ENCODE results near the gene PRDX2. TPM values are rescaled to one million over a fixed set of nuclear protein-coding genes. Genes with fewer than 3 reads are reported as not detected.

PRDX2 gene
- polyA plus RNA-seq, 1 experiment = 187 TPM

DNA sequence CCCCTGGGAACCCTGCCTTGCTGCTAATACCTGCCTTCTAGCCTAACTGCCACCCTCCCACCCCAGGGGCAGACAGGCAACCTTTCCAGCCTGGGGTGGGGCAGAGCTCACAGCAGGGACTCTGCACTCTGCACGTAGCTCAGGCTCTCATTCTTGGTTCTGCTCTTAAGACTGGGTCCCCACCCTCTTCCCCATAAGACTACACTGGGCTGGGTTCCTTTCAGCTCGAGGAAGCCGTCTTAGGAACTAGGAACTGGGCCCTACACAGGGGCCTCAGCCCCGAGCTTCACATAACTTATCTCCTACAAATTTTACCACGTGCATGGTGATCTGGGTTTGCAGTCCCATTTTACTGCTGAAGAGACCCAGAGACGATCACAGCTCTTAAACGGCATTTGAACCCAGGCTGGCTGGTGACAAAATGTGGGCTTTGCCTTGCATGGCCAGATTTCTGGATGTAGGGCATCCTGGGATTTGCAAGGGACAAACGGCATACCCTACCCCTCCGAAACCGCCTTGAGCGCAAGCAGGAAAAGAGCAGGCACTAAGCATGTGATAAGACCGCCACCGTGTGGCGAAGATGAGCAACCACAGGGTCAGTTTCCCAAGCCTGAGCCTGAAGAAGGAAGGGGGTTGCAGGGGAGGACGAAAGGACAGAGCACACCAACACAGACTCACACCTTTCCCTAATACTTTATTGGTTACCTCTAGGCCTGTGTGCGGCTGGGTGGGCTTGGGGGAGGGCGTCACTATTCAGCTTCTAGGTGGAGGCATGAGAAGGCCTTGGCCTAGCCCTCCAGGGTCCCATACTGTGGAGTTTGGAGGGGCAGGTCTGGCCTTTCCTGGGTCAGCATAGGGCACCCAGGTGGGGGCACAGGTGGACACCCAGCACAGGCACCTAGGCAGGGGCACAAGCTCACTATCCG is 5.2 kb downstream of the PRDX2 start:
- ChIA-PET POLR2A (interaction anchor here (1.4 to 2.4 kb wide), 4 partner anchors 10 to 36 kb away, joined by 4 to 16 read pairs (median 9); partner anchors contain the start of gene RNASEH2A), CTCF (interaction anchor here (0.6 to 12.2 kb wide), 23 partner anchors 8 to 232 kb away, joined by 3 to 410 read pairs (median 3); partner anchors contain the start of genes HOOK2 and RNASEH2A)
- Histone ChIP-seq H3K27me3 (ENCODE audit: control insufficient read depth, insufficient read depth, low read length) (no peaks in the 10 kb centered on the region), H3K9me3 (ENCODE audit: control insufficient read depth, insufficient read depth, low read length) (peaks cover 10% of the 10 kb centered on the region; the same call in 1 of the 2 replicates), H3K27ac (ENCODE audit: low read depth, low read length) (peak overlapping the region; percentile 39), H3K4me3 (ENCODE audit: low read depth, low read length) (no peak overlapping the region)
- no peak for DNase-seq (ENCODE audit: low read depth, low spot score)
- TF ChIP-seq, protein P1, sequence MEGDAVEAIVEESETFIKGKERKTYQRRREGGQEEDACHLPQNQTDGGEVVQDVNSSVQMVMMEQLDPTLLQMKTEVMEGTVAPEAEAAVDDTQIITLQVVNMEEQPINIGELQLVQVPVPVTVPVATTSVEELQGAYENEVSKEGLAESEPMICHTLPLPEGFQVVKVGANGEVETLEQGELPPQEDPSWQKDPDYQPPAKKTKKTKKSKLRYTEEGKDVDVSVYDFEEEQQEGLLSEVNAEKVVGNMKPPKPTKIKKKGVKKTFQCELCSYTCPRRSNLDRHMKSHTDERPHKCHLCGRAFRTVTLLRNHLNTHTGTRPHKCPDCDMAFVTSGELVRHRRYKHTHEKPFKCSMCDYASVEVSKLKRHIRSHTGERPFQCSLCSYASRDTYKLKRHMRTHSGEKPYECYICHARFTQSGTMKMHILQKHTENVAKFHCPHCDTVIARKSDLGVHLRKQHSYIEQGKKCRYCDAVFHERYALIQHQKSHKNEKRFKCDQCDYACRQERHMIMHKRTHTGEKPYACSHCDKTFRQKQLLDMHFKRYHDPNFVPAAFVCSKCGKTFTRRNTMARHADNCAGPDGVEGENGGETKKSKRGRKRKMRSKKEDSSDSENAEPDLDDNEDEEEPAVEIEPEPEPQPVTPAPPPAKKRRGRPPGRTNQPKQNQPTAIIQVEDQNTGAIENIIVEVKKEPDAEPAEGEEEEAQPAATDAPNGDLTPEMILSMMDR (IDR thresholded peaks at IDR 0.05; ENCODE audit: low read depth, low read length) = peak; percentile 96

DNA sequence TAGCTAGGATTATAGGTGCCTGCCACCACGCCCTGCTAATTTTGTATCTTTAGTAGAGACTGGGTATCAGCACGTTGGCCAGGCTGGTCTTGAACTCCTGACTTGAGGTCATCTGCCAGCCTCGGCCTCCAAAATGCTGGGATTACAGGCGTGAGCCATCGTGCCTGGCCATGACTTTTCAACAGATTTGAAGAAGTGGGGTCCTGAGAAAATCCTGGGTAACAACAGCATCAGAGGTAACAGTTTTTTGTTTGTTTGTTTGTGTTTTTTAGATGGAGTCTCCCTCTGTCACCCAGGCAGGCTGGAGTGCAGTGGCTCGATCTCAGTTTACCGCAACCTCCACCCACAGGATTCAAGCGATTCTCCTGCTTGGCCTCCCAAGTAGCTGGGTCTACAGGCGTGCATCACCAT is 6.6 kb downstream of the PRDX2 start:
- ChIA-PET CTCF (interaction anchor here (0.6 to 12.2 kb wide), 6 partner anchors 19 to 806 kb away, joined by 6 to 410 read pairs (median 32); partner anchors contain the start of gene HOOK2), POLR2A (interaction anchor here (0.6 to 4.1 kb wide), 6 partner anchors 11 to 72 kb away, joined by 3 to 25 read pairs (median 9); partner anchors contain the start of genes RNASEH2A and TNPO2)
- TF ChIP-seq, protein P1 (IDR thresholded peaks at IDR 0.05; ENCODE audit: low read depth, low read length) = no peak
- no peak overlapping the region for H3K4me3 ChIP-seq (ENCODE audit: low read depth, low read length)
- H3K27ac ChIP-seq (ENCODE audit: low read depth, low read length) = no peak overlapping the region
- DNase-seq (ENCODE audit: low read depth, low spot score) = no peak
- H3K27me3 ChIP-seq (ENCODE audit: control insufficient read depth, insufficient read depth, low read length) = no peaks in the 10 kb centered on the region
- peaks cover 10% of the 10 kb centered on the region; the same call in 1 of the 2 replicates for H3K9me3 ChIP-seq (ENCODE audit: control insufficient read depth, insufficient read depth, low read length)

DNA sequence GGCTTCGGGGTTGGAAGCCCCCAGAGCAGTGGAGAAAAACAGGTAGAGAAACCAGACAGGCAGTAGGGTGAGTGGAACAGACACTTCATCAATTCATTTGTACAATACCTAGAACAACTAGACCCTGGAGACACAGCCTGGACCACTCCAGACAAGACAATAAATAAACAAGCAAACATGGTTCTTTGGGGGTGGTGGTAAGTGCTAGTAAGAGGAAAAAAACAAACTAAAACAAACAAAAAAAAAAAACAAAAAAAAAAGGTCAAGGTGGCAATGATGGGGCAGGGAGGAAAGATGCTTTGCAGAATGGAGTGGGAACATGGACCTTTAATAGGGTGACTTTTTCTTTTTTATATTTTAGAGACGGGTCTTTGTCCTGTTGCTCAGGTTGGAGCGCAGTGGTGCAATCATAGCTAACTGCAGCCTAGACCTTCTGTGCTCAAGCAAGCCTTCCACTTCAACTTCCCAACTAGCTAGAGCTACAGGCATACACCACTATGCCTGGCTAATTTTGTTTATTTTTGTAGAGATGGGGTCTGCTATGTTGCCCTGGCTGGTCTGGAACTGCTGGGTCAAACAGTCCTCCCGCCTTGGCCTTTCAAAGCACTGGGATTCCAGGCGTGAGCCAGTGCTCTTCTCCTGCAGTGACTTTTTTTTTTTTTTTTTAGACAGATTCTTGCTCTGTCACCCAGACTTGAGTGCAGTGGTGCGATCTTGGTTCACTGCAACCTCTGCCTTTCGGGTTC is 7.2 kb downstream of the PRDX2 start:
- ChIA-PET POLR2A (interaction anchor here (0.6 to 4.5 kb wide), 4 partner anchors 12 to 71 kb away, joined by 3 to 157 read pairs (median 16); partner anchors contain the start of genes RNASEH2A and TNPO2), CTCF (interaction anchor here (0.6 to 12.2 kb wide), 6 partner anchors 19 to 806 kb away, joined by 6 to 410 read pairs (median 13); partner anchors contain the start of gene HOOK2)
- TF ChIP-seq, protein P1 (IDR thresholded peaks at IDR 0.05; ENCODE audit: low read depth, low read length) = no peak
- H3K4me3 ChIP-seq (ENCODE audit: low read depth, low read length) = peak overlapping the region; percentile 99
- no peak for DNase-seq (ENCODE audit: low read depth, low spot score)
- no peaks in the 10 kb centered on the region for H3K27me3 ChIP-seq (ENCODE audit: control insufficient read depth, insufficient read depth, low read length)
- peak overlapping the region; percentile 90 for H3K27ac ChIP-seq (ENCODE audit: low read depth, low read length)
- peaks cover 10% of the 10 kb centered on the region; the same call in 1 of the 2 replicates for H3K9me3 ChIP-seq (ENCODE audit: control insufficient read depth, insufficient read depth, low read length)

DNA sequence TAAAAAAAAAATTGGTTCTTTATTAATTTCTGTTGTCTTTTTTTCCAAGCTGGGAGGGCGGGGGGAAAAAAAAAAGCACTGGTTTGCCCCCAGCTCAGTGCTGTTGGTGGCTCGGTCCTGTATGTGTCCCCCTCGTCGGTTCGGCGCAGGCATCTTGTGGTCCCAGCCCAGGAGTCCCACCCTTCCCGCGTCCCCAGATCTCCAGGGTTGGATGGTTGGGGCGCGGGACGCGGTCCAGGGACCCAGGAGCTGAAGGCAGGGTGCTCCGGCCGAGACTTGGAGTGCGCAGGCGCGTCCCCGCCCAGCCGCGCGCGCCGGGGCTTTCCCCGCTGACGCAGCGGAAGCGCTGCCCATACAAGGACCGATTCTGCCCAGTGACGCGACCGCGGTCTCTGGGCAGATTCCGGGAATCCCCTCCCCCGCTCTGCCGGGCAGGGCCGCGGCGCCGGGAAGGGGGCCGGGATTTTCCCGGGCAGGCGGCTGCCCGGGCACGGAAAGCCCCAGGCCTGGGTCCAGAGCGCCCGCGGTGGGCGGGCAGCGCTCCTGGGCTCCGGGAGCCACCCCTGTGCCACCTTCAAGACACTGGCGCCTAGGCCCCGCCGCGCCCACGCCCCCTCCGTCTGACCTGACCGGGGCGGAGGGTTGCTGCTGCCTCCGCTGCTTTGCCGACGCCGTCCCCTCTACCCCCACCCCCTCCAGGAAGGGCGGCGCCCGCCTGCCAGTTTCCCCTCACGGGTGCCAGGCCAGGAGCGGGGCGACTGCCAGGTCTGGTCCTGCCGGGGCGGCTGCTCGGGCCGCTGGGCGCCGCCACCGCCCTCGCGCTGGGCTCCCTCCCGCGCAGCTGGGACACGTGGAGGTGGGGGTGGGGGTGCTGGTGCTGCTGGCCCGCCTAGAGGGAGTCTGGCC is 8.1 kb downstream of the PRDX2 start:
- no peaks in the 10 kb centered on the region for H3K27me3 ChIP-seq (ENCODE audit: control insufficient read depth, insufficient read depth, low read length)
- ChIA-PET CTCF (interaction anchor here (0.5 to 12.2 kb wide), 6 partner anchors 16 to 36 kb away, joined by 3 to 410 read pairs (median 5); no protein-coding TSS in a partner anchor), POLR2A (interaction anchor here (0.5 to 4.5 kb wide), 15 partner anchors 9 to 262 kb away, joined by 3 to 157 read pairs (median 8); partner anchors contain the start of genes GCDH, RNASEH2A, THSD8 and TNPO2)
- peak overlapping the region; percentile 90 for H3K27ac ChIP-seq (ENCODE audit: low read depth, low read length)
- peak overlapping the region; percentile 99 for H3K4me3 ChIP-seq (ENCODE audit: low read depth, low read length)
- DNase-seq (ENCODE audit: low read depth, low spot score) = peak; percentile 89
- TF ChIP-seq, protein P1 (IDR thresholded peaks at IDR 0.05; ENCODE audit: low read depth, low read length) = no peak
- H3K9me3 ChIP-seq (ENCODE audit: control insufficient read depth, insufficient read depth, low read length) = peaks cover 10% of the 10 kb centered on the region; the same call in 1 of the 2 replicates

All from AG04450 (cell line).